NCI-H748 treated with DMSO at 0.1 percent for 48 hours (cell line): Measurements from ENCODE around the gene PRKAR1B.

Source experiments
- DNase-seq: peaks from one replicate; lab custom pipeline; 2025; lab: John Stamatoyannopoulos, UW

The PRKAR1B gene

DNA sequence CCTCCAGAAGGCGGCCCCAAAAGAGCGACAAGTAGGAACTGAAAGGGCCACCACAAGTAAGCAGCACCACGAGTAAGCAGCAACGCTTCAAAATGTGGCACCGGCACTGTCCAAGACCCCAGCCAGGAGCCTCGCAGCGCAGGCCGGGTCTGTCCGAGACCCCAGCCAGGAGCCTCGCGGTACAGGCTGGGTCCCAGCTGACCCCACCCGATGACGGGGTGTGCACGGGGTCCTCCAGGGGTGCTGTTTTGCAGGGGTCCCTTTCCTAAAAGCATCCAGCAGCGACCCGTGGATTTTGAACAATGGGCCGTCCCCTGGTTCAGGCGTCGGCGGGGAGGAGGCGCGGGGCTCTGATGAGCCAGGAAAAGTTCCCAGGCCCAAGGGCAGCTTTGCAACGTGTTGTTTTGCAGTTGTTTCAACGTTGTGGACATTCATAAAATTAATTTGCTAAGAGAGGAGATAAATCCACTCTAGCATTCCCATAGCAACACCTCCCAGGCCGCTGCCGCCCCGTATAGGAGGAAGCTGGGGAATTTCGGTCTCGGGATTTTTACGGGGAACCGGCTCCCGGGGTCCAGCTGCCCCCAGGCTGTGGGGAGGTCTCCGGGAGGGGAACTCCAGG is 155.9 kb downstream of the PRKAR1B start:
- DNase-seq = no peak

DNA sequence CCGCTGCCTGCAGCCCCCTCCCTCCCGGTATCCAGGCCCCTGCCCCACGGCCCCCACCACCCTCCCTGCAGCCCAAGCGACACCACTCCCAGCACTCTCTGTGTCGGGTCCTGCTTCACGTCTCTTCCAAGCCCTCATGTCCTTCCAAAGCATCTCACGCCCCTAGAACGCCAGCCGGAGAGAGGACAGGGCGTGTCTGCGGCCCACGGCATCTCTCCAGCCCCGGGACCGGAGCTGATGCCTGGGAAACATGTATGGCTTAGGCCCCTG is 156.3 kb downstream of the PRKAR1B start:
- DNase-seq = no peak

DNA sequence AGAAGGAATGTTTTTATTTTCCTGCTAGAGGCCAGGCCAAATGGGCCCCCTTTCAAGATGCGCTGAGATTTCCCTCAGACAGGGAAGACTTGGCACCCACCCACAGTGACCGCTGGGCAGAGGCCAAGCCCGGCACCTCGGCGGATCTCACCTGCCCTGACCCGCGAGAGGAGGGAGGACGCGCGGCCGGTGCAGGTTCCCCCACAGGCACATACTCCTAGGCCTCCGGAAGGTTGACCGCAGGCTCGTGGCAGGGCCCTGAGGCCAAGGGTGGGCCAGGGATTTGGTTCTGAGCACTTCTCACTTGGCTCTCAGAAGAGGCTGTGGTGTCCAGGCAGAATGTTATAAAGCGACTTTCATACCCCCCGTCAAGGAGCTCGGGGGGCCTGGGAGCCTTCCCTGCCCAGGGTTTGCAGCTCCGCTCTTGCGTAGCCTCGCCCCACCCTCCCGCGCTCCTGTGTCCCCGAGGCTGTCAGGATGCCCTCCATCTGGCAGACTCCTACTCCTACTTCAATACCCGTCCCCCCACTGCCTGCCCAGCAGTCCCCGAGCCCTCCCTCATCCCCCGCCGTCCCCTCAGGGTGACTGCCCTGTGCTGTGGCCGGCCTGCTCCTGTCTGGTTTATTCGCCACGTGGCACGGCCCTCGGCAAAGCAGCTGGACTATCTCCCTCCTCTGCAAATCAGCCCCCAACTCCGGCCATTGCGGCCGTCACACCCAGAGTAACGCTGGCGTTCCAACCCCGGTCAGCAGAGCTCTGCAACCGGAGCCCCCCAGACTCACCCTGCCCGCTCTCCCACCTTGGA is 156.9 kb downstream of the PRKAR1B start:
- DNase-seq = no peak

DNA sequence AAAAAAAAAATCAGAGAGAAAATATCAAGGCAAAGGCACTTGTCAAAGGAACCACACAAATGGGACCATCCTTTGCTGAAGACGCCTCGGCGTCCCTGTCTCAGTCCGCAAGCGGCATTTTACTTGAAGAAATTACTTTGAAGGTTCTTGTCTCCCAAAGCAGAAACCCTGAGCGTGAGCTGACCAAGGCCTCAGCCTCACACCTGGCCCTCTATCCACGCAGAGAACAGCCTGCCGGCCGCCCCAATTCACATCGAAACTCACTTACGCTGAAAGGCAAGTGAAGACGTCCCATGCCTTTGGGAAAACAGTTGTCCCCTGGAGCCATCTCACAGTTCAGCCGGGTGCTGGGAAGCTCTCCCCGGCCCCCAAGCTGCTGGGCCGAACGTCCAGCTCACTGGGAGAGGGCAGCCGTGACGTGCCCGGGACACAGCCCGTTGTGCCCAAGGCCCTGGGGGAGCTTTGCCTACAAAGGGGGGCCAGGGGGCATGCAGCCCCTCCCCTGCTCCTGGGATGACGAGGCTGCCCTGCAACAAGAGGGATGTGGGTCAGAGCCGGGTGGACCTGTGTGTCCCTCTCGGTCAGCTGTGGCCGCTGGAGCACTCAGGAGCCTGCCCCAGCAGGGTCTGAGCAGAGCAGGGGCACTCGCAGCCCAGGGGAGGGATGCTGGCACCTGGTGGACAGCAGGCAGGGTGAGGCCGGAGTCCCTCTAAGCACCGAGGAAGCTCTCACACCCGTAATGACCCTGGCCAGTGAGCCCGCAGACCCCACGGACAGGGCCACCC is 157.8 kb downstream of the PRKAR1B start:
- DNase-seq = no peak

DNA sequence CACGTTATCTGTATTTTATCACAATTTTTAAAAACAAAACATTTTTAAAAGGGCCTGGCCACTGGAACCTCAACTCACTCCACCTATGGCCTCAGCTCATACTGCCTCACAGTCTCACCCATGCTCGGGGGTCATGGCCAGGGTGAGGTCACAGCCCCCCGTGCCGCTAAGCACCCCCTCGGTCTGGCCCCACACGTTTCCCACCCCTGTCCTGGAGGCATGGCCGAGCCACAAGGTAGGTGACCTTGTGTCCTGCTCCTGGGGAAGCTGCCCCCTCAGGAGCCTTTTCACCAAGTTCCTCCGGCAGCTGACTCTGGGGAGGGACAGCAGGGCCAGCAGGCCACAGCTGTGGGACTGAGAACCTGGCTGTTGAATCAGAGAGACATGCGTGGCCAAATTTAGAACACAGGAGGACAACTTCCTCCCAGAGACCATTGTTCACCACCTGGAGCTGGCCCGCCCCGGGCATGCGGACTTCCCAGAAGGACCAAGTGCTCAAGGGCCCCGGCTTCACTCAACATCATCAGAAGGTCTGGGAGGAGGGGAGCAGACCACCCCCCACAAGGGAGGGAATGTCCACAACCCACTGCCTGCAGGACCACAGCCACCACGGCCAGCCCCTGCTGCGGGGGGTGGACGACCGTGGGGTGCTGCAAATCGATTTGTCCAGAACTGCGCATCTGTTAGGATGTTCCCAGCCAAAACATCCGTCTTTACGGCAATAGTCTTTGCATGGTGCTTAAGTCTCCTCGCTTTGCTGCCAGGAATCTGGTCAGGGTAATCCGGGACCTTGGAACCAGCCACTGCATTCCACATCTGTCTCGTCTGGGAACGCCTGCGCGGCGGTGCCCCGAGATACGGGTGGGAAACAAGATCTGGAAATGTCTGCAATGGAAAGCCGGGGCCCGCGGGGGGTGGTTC is 158.8 kb downstream of the PRKAR1B start:
- DNase-seq = no peak

DNA sequence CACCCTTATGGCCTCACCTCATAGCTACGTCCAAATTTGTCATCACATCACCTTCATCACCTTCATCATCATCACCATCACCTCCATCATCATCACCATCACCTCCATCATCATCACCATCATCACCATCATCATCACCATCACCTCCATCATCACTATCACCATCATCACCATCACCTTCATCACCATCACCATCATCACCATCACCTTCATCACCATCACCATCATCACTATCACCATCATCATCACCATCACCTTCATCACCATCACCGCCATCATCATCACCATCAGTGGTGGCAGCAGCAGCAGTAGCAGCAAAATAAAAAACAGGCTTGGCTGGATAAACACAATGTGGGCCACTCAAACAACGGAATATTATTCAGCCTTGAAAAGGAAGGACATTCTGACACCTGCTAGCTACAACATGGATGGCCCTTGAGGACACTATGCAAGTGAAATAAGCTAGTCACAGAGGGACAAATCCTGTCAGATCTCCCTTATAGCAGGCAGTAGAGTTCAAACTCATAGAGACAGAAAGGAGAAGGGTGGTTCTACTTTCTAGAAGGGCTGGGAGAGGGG is 159.7 kb downstream of the PRKAR1B start:
- no peak for DNase-seq

DNA sequence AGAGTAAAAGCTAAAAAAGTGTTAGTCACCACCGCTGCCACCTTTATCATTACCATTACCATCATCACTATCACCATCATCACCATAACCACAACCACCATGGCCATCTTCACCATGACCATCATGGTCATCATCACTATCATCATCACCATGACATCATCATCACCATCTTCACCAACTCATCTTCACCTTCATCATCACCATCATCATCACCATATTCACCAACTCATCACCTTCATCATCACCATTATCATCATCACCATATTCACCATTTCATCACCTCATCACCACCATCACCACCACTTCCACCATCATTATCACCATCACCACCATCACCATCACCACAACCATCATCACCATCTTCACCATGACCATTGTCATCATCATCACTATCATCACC is 161.0 kb downstream of the PRKAR1B start:
- DNase-seq = no peak

DNA sequence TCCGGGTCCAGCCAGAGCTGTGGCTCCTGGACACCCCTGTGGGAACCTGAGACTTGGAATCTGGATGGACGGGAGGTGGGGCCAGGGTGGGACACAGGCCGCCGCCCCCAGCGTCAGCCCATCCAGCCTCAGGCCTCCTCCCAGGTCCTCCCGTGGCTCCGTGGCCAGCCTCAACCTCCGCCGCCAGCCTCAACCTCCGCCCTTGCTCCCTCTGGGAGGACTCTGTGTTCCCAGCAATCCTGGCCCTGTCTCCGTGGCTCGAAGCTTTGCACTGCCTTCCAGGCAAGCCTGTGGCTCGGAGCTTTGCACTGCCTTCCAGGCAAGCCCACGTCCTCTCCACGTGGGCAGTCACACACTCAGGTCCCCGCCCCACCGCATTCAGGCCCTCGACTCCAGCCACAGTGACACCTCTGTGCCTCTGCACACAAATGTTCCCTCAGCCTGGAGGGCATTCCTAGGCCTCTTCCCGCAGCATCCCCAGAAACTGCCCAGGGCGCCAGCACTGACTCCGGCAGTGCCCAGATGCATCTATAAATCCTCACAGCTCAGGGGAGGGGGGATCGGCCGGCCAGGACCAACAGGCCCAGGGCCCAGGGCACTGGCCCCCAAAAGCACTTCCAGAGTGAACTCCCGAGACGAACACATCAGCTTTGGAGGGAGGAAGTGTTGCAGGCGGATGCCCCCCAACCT is 162.8 kb downstream of the PRKAR1B start:
- DNase-seq = no peak

DNA sequence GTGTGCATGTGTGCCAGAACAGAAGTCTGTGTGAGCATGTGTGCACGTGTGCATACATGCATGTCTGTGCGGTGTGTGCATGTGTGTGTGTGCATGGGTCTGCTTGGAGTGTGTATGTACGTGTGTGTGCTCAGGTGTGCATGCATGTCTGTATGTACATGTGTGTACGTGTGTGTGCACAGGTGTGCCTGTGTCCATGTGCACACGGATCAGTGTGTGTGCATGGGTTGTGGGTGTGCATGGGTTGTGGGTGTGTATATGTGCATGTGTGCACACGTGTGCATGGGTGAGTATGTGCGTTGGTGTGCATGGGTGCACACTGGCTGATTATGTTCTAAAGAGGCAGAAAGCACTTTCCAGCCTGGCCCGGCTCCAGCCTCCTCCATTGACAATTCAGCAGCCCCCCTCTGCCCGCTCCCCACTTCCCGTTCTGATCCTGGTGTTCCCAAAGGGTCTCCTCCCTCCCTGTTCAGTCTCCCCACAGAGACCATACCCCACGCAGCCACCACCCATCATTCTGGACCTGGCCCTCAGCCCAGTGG is 163.4 kb downstream of the PRKAR1B start:
- no peak for DNase-seq

DNA sequence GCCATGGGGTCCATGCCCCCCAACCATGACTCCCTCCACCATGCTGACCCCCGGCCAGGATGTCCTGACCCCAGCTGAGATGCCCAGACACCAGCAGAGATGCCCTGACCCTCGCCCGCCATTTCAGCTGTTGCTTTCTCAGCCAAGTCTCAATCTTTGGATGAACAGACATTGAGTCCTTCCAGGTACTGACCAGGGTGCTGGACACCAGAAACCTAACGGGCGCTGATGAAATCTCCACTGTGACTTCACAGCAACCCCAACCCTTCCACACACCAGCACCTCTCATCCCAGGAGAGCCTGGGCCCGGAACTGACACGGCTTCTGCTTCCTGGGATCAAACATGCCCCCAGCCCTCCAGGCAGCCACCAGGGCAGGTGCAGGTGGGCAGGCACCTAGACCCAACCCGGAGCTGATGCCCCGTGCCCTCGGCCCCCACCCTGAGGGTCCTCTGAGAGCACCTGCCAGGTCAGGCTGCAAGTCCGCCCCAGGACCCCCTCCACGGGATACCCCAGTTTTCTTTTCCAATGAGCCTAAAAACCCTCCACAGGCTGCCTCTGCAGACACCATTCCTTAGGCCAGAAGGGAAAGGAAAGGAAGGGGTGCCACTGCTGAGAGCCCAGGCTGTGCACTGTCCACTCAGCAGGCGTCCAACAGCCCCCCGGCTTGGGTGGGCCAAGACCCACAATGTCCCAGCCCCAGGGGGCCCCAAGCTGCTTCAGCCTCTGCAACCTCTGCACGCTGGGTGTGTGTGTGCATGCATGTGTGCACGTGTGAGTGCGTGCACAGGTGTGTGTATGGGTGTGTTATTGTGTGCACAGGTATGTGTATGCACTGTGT is 164.1 kb downstream of the PRKAR1B start:
- no peak for DNase-seq

DNA sequence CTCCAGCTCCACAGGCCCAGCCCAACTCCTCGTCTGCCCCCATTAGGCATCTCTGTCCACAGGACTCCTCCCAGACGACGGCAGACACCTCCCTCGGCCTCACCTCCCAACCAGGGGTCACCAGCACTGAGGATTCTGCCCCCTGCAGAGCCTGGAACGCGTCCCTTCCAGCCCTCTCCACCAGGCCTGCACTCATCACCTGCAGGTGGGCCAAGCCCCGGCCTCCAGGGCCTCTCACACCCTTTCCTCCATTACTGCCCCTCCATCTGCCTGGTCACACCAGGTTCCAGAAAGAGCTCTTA is 164.8 kb downstream of the PRKAR1B start:
- no peak for DNase-seq

DNA sequence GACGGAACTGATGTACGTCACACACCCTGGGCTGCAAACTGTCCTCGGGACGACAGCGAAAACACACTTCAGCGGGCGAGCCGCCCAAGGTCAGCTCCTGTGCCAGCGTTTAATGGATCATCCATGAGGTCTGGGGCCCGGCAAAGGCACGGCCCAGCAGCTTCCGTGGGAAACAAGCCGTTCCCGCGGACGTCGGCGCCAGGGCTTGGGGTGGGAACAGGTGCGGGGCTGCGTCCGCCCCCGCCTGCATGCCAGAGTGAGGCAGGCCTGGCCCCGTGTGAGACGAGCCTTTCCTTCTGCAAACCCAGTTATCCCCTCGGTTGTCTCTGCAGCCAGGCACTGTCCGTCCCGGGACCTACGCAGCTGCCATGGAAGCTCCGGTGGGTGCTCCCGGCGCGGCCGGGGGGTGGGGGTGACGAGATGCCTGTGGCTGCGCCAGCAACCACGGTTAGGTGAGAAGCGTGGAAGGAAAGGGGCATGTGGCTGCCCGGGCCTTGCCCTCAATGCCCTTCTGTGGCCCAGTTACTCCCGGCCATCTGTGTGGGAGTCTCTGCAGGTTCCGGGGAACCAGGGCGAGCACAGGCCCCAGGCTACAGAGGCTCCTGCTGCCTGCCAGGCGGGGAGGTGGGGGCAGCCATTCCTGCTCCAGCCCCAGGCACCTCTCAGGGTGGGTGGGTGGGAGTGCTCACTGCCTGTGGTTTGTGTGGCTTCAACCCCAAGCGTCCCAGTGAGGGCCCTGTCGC is 165.3 kb downstream of the PRKAR1B start:
- DNase-seq = no peak

DNA sequence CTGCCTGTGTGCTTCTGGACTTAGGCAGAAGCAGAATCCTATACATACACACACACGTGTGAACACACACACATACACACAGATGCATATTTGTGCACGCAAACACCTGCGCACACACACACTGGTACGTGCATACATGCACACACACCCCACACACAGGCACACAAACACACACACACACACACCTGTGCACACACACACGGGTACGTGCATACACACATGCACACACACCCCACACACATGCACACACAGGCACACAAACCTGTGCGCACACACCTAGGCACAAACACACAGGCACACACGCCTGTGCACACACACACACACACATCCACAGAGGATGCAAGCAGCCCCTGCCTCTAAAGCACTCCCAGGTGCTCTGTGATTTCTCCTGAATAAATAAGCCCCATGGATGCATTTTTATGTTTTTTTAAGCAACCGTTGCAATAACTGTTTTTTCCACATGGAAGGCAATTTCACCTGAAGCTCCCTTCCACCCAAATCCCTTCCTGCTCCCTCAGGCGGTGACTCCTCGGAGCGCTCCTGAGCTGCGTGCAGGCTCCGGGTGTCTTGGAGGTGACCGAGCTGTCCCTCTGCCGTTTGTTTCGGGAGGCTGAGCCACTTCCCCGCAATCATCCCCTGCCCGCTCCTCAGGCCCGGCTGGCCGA is 166.0 kb downstream of the PRKAR1B start:
- no peak for DNase-seq

DNA sequence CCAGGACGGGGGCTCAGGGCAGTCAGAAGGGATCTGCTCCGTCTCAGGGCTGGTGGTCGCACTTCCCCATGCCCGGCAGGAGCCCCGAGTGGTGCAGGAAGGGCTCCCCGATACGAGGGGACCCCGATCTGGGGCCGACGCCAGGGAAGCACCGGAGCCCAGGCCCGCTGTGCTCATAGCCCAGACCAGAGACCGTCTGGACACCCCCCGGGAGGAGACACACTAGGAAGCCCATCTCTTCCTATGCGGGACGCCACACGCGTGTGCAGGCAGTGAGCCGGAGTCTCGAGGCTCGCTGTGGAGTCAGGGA is 167.7 kb downstream of the PRKAR1B start:
- no peak for DNase-seq

DNA sequence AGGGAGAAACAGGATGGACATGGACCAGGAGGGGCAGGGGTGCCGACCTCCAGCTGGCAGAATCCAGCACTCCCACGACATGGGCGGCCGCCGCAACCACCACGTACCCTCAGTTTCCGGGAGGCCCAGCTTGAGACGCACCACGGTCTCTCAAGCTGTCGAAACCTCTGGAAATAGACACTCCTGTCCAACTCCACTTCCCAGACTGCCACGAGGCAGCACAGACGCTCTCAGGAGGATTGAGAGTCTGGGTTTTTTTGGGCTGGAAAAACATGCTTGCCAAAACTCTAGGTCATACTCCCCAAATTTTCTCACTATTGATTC is 169.6 kb downstream of the PRKAR1B start:
- no peak for DNase-seq

DNA sequence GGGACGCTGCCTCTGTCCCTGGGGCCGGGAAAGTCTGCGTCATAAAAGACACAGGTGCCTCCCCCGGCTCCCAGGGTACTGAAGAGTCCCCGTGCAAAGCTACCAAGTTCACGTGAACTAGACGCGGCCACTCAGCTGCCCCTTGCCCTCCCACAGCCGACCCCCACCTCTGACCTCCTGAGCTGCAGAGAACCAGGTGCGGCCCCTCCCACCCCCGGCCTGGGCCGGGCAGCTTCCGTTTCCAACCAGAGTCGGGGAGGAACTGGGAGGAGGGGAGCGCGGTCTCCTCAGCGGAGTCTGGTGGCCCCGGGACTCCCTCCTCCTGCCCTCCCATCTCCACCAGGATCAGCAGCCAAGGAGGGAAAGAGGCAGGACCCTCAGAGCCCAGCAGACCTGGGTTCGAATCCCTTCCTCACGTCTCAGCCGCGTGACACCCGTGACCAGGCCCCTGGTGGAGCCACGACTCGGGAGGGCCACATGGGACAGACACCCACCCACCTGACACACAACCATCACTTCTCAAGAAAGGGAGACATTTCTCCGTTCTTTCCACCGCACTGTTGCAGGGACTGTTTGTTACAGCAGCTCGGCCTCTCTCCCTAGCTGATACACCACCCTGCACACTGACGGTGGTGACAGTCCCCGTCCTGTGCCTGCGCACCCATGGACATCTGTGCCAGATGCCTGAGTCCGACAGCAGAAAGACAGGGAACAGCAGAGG is 170.1 kb downstream of the PRKAR1B start:
- no peak for DNase-seq

DNA sequence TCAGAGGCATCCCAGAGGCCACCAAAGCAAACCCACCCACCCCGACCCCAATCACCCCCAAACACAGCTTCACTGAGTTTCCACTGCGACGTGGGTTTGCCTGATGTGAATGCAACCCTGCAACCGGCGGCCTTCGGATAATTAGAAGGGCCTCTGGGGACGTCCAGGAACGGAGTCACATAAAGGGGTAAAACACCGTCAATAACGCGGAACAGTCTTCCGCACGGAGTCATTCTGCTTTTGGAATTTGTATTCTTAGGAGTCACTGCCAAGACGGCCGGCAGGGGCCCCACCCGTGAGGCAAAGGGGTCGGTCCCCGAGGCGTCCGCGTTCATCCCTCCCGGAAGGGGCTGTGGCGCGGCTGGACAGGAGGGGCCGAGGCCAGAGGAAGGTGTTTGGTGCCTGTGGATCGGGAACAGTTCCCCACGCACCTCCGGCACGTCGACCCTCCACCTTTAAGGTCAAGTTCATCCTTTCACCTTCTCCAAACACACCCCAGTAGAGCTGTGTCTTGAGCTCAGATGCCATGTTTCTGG is 170.7 kb downstream of the PRKAR1B start:
- DNase-seq = no peak

DNA sequence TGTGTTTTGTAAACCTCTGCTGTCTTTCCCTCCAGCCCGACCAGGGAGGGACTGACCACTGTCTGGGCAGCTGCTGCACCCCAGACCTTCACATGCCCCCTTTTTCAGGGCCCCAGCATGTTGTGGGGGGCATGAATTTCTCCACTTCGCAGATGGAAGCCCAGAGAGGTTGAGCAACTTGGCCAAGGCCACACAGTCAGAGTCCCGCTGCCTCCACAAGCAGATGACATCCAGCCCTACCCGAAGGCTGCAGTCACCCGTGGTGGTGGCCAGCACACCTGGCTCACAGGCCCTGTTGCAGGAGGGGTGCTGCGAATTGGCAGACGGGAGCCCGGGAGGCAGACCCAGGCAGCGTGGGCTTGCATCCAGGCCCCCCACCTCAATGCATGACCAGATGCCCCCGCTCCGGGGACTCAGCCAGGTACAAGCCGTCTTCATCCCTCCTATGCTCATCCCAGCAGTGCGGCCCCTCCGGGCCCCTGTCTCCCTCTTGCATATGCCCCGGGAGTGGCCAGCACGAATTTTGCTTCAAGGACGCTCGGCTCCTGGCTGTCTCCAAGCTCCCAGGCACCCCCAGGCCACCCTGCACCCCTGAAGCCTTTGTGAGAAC is 171.4 kb downstream of the PRKAR1B start:
- no peak for DNase-seq
